ENCODE measurements around the gene ZNF354C.

- TF ChIP-seq CTCF (IDR thresholded peaks at IDR 0.05) = no peak
- no peak for TF ChIP-seq EP300 (IDR thresholded peaks at IDR 0.05)
- TF ChIP-seq POLR2AphosphoS5 (IDR thresholded peaks at IDR 0.05) = no peak
These were observed 19.2 kb downstream of the ZNF354C start for GRCh38 chr5:179079165-179079987.
